ENCODE measurements around the gene DAAM2.

DNA sequence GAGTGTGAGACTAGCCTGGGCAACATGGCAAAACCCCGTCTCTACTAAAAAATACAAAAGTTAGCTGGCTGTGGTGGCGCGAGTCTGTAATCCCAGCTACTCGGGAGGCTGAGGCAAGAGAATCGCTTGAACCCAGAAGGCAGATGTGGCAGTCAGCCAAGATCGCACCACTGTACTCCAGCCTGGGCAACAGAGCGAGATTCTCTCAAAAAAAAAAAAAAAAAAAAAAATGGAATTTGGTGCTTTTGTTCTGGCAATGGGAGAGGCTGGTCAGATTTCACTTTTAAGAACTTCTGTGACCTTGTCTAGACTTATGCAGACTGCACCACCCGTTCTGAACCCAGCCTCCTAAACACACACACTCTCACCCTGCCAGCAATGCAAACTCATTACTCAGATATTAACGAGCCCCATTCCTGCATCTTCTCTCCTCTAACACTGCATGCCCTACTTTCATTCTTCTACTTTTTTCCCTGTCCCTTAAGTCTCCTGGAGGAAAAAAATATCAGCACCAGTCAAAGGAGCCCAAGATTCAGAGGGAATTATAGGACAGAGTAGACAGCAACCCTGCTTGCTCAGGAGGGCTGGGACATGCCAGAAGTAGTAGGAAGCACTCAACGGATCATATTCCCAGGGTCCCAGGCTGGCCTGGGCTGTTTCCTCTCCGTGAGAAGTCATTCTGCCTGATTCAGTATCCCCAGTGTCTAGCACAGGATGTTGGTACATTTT is 137.7 kb downstream of the DAAM2 start:
- TF ChIP-seq, protein P1, sequence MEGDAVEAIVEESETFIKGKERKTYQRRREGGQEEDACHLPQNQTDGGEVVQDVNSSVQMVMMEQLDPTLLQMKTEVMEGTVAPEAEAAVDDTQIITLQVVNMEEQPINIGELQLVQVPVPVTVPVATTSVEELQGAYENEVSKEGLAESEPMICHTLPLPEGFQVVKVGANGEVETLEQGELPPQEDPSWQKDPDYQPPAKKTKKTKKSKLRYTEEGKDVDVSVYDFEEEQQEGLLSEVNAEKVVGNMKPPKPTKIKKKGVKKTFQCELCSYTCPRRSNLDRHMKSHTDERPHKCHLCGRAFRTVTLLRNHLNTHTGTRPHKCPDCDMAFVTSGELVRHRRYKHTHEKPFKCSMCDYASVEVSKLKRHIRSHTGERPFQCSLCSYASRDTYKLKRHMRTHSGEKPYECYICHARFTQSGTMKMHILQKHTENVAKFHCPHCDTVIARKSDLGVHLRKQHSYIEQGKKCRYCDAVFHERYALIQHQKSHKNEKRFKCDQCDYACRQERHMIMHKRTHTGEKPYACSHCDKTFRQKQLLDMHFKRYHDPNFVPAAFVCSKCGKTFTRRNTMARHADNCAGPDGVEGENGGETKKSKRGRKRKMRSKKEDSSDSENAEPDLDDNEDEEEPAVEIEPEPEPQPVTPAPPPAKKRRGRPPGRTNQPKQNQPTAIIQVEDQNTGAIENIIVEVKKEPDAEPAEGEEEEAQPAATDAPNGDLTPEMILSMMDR (IDR thresholded peaks at IDR 0.05): no peak
- no peak for TF ChIP-seq POLR2A (IDR thresholded peaks at IDR 0.05)
- no peak for TF ChIP-seq EP300 (IDR thresholded peaks at IDR 0.05)
- TF ChIP-seq POLR2AphosphoS5 (IDR thresholded peaks at IDR 0.05): no peak

Data from stomach (tissue), 4 donors.